Kidney glomerular epithelial cell (primary cell): ENCODE data around the gene UACA.

ENCODE experiments used
- DNase-seq: peaks from one replicate; lab custom pipeline; 2025; lab: John Stamatoyannopoulos, UW

The UACA gene

GRCh38 chr15:70783041-70783440, 19.7 kb upstream of the UACA start:
- DNase-seq, result no peak

- no peak for DNase-seq
Observed at GRCh38 chr15:70781236-70781635, 17.9 kb upstream of the UACA start.

- DNase-seq, result peak; percentile 31
Observed at GRCh38 chr15:70778258-70779076, 15.1 kb upstream of the UACA start.

GRCh38 chr15:70777170-70777926, 14.0 kb upstream of the UACA start:
- DNase-seq, result no peak

- DNase-seq, result peak; percentile 47
Observed at GRCh38 chr15:70775160-70775559, 11.8 kb upstream of the UACA start.

GRCh38 chr15:70772402-70772801, 9.0 kb upstream of the UACA start:
- DNase-seq, result no peak

- DNase-seq, result peak; percentile 66
Observed at GRCh38 chr15:70770863-70771262, 7.5 kb upstream of the UACA start.

- no peak for DNase-seq
Observed at GRCh38 chr15:70768257-70768883, 5.0 kb upstream of the UACA start.

- DNase-seq, result no peak
Observed at GRCh38 chr15:70767667-70768066, 4.3 kb upstream of the UACA start.

- DNase-seq, result no peak
Observed at GRCh38 chr15:70766597-70766996, 3.2 kb upstream of the UACA start.

- no peak for DNase-seq
Observed at GRCh38 chr15:70765504-70766281, 2.3 kb upstream of the UACA start.

- DNase-seq, result no peak
Observed at GRCh38 chr15:70763950-70764730, 782 bp upstream of the UACA start.

- peak; percentile 26 for DNase-seq
Observed at GRCh38 chr15:70762469-70763119, 764 bp downstream of the UACA start.

GRCh38 chr15:70761931-70762468, 1.4 kb downstream of the UACA start:
- DNase-seq, result no peak

GRCh38 chr15:70761046-70761445, 2.3 kb downstream of the UACA start:
- DNase-seq, result no peak

- no peak for DNase-seq
Observed at GRCh38 chr15:70758790-70759462, 4.4 kb downstream of the UACA start.

GRCh38 chr15:70757627-70758026, 5.7 kb downstream of the UACA start:
- DNase-seq, result no peak

- DNase-seq, result no peak
Observed at GRCh38 chr15:70754862-70755261, 8.5 kb downstream of the UACA start.

- DNase-seq, result no peak
Observed at GRCh38 chr15:70753101-70753829, 10.1 kb downstream of the UACA start.
